Neutrophil (primary cell): ENCODE data around the gene CBLB.

Experiments
- H3K27ac ChIP-seq: fragments of 200-600 bp; sonication (generic); 2 replicates; pipeline ENCODE4 v1.5.1; 2016; ENCODE audit warnings: mild to moderate bottlenecking, moderate library complexity
- H3K27me3 ChIP-seq: fragments of 200-600 bp; sonication (generic); 2 replicates; pipeline ENCODE4 v1.6.0; 2016; ENCODE audit warnings: mild to moderate bottlenecking
- H3K36me3 ChIP-seq: fragments of 200-600 bp; sonication (generic); 2 replicates; pipeline ENCODE4 v1.5.1; 2017
- H3K4me1 ChIP-seq, 2 experiments: fragments of 200-600 bp in 1 of 2; sonication (generic) in 1 of 2; 1 replicate in 1 of 2; 2 replicates in 1 of 2; pipeline versions ENCODE4 v1.5.1 to v1.6.1; 2013 to 2016; ENCODE audit warnings: low read depth in 1 of 2, low read length in 1 of 2, mild to moderate bottlenecking in 1 of 2, moderate library complexity in 1 of 2; ENCODE audit not compliant: control insufficient read depth in 1 of 2, insufficient read depth in 1 of 2
- H3K4me3 ChIP-seq, 2 experiments: fragments of 200-600 bp in 1 of 2; sonication (generic) in 1 of 2; 1 replicate in 1 of 2; 2 replicates in 1 of 2; pipeline ENCODE4 v1.5.1; 2013 to 2016; ENCODE audit warnings: low read depth in 1 of 2, low read length in 1 of 2, mild to moderate bottlenecking in 1 of 2, moderate library complexity in 1 of 2
- H3K9me3 ChIP-seq: fragments of 200-600 bp; sonication (generic); 2 replicates; pipeline ENCODE4 v1.5.1; 2016
- CTCF ChIP-seq: fragments of 200-600 bp; sonication (generic); IDR thresholded peaks from 2 replicates; pipeline ENCODE4 v1.5.1; 2016; ENCODE audit warnings: antibody characterized with exemption

CBLB gene

GRCh38 chr3:105788593-105788992 lies 80.2 kb downstream of the CBLB start:
- H3K27ac ChIP-seq, result no peak overlapping the region
- H3K4me3 ChIP-seq, result no peak overlapping the region
- no peaks in the 10 kb centered on the region for H3K27me3 ChIP-seq
- no peaks in the 10 kb centered on the region for H3K9me3 ChIP-seq
- no peaks in the 10 kb centered on the region for H3K36me3 ChIP-seq
- no peaks in the 10 kb centered on the region for H3K4me1 ChIP-seq
- TF ChIP-seq CTCF, result no peak

DNA sequence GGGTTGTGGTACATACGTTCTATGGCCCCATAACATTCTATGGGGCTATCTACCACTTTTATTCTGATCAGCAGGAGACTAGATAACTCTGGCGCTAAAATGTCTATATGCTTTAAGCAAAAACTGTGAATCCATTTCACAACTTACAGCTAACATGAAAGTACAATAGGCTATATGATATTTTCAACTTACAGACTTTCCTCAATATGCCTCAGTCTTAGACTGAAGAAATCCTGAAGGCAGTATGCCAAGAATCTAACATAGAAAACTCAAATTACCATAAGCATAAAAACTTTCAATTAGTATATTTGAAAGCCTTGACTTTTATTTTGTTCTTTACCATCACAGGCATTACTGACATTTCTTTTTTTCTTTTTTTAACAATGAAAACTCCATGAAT lies 81.4 kb downstream of the CBLB start:
- Histone ChIP-seq H3K36me3 (no peaks in the 10 kb centered on the region), H3K4me1 (no peaks in the 10 kb centered on the region), H3K9me3 (no peaks in the 10 kb centered on the region), H3K27me3 (no peaks in the 10 kb centered on the region), H3K27ac (no peak overlapping the region), H3K4me3 (no peak overlapping the region)
- TF ChIP-seq CTCF, result no peak

DNA sequence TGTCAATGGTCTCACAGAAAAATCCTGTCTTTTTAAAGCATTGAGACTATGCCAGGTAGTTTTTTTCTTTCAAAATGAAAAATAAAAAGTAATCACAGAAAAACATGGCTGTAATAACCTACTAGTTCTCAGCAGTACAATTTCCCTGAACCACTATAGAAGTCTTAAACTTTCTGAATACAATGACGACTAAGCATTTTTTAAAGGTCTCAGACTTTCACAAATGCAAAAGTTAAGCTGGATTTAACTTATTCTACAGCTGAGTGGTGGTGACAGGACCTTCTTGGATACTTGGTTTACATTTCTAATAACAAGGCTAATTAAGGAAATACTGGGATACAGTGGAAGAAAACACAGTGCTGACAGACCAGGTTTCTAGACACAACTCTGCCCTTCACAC lies 81.8 kb downstream of the CBLB start:
- H3K4me3 ChIP-seq, result no peak overlapping the region
- TF ChIP-seq CTCF, result no peak
- no peaks in the 10 kb centered on the region for H3K36me3 ChIP-seq

DNA sequence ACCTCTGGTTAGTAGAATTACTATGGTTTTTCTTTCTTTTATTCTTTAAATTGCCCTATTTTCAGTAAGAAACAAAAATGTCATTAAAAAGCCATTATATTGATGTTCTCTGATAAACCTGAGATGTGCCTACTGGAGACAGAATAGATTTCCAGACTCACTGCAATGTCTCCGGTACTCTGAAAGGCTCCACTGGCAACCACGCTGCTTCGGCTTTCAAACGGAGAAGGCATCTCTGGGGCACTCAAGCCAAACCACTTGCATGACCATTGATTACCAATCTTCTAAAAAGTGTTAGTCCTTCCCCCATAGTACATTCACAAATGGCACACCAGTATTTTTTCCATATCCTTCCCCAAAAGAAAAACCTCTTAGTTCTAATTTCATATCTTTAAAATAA lies 82.6 kb downstream of the CBLB start:
- TF ChIP-seq CTCF, result no peak
- Histone ChIP-seq H3K9me3 (no peaks in the 10 kb centered on the region), H3K4me1 (no peaks in the 10 kb centered on the region), H3K27ac (no peak overlapping the region), H3K36me3 (no peaks in the 10 kb centered on the region), H3K27me3 (no peaks in the 10 kb centered on the region), H3K4me3 (no peak overlapping the region)

More for the DNA sequence above, 81.8 kb downstream of the CBLB start:
- H3K27me3 ChIP-seq, result no peaks in the 10 kb centered on the region
- H3K4me1 ChIP-seq, result no peaks in the 10 kb centered on the region
- H3K27ac ChIP-seq, result no peak overlapping the region
- H3K9me3 ChIP-seq, result no peaks in the 10 kb centered on the region

- no peaks in the 10 kb centered on the region for H3K27me3 ChIP-seq
- TF ChIP-seq CTCF, result no peak
- no peaks in the 10 kb centered on the region for H3K4me1 ChIP-seq
- no peak overlapping the region for H3K4me3 ChIP-seq
- no peak overlapping the region for H3K27ac ChIP-seq
- no peaks in the 10 kb centered on the region for H3K9me3 ChIP-seq
- no peaks in the 10 kb centered on the region for H3K36me3 ChIP-seq
Observed at GRCh38 chr3:105785803-105786202, 83.0 kb downstream of the CBLB start.

DNA sequence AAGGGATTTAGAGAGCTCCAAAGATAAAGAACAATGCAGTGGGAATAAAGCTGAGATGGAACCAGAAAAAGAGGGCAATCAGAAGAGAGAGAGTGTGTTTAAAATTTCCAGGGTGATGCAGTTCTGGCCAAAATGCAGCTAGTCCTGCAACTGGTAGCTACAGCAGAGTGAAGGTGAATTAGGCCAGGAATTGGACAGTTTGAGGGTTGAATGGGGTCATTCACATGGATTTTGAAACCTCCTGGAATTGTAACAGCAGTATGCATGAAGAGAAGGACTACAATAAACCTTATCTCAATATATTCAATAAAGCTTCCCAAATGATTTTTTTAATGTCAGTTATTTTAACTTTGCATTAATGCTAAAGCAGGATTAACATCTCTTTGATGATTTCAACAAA lies 85.2 kb downstream of the CBLB start:
- H3K4me3 ChIP-seq, result no peak overlapping the region
- no peaks in the 10 kb centered on the region for H3K9me3 ChIP-seq
- H3K4me1 ChIP-seq, result no peaks in the 10 kb centered on the region
- no peak overlapping the region for H3K27ac ChIP-seq
- H3K27me3 ChIP-seq, result no peaks in the 10 kb centered on the region
- TF ChIP-seq CTCF, result no peak
- H3K36me3 ChIP-seq, result no peaks in the 10 kb centered on the region
